GM12878 (cell line): ENCODE data around the gene DCC. TPM values are rescaled to one million over a fixed set of nuclear protein-coding genes. Genes with fewer than 3 reads are reported as not detected.

Experiments
- ATAC-seq: fragments of 200-7000 bp; cut with Tn5 transposase; 3 replicates; pipeline ENCODE4 v1.9.1; 2020; ENCODE audit warnings: mild to moderate bottlenecking, moderate library complexity
- BruUV-seq: library from RNA; stranded (reverse); fragments of 400-500 nt; replicated peaks from 2 replicates; lab custom pipeline; 2021; lab: Mats Ljungman, UMichigan
- CTCF ChIA-PET: fragments of 300-600 bp; sonication (Branson Sonifier 250); formaldehyde crosslinking; extraction: SDS; loops from one replicate; lab custom pipeline; 2021; ENCODE audit warnings: inconsistent platforms; lab: Yijun Ruan, JAX
- POLR2A ChIA-PET: fragments of 350-600 bp; formaldehyde crosslinking; extraction: SDS; loops from one replicate; lab custom pipeline; 2021; ENCODE audit warnings: inconsistent platforms; lab: Charles Lee
- RAD21 ChIA-PET: fragments of 300-600 bp; sonication (Branson Sonifier 250); formaldehyde crosslinking; loops from one replicate; lab custom pipeline; 2023; ENCODE audit warnings: antibody characterized with exemption; ENCODE audit not compliant: unreplicated experiment; lab: Charles Lee
- SMC1A ChIA-PET: fragments of 300-600 bp; sonication (Branson Sonifier 250); formaldehyde crosslinking; loops from one replicate; lab custom pipeline; 2023; ENCODE audit not compliant: unreplicated experiment, uncharacterized antibody; lab: Charles Lee
- DNase-seq: peaks from one replicate; pipeline ENCODE4 v3.0.0-alpha.2; 2011; ENCODE audit warnings: low read depth, low spot score
- FAIRE-seq: peaks from 3 replicates; lab custom pipeline; 2011; peaks lifted over from hg19 to GRCh38; lab: Jason Lieb, UNC
- H2AFZ ChIP-seq: 2 replicates; pipeline ENCODE4 v1.6.0; 2011; ENCODE audit warnings: low read depth, low read length, control low read depth; ENCODE audit not compliant: control insufficient read depth
- H3K27ac ChIP-seq: 2 replicates; pipeline ENCODE4 v1.5.1; 2011; ENCODE audit warnings: control low read depth; ENCODE audit not compliant: control insufficient read depth, insufficient read depth
- H3K27me3 ChIP-seq, 2 experiments: replicated peaks in 1 of 2; 2 replicates each; pipeline versions ENCODE4 v1.6.0 to v1.6.1; 2011; ENCODE audit warnings: low read length in 1 of 2; ENCODE audit not compliant: control insufficient read depth in 2 of 2, insufficient read depth in 2 of 2
- H3K36me3 ChIP-seq, 2 experiments: 2 replicates each; pipeline ENCODE4 v1.5.1; 2011; ENCODE audit warnings: low read length in 1 of 2; ENCODE audit not compliant: control insufficient read depth in 2 of 2, insufficient read depth in 2 of 2
- H3K4me1 ChIP-seq: 2 replicates; pipeline ENCODE4 v1.6.1; 2011; ENCODE audit warnings: mild to moderate bottlenecking, low read length, moderate library complexity, mixed read lengths; ENCODE audit not compliant: control insufficient read depth, insufficient read depth
- H3K4me2 ChIP-seq: 2 replicates; pipeline ENCODE4 v1.6.0; 2011; ENCODE audit warnings: control low read depth; ENCODE audit not compliant: control insufficient read depth, insufficient read depth
- H3K4me3 ChIP-seq: fragments of 200-600 bp; sonication (generic); 2 replicates; pipeline ENCODE4 v1.5.1; 2016
- H3K79me2 ChIP-seq: 2 replicates; pipeline ENCODE4 v1.6.0; 2011; ENCODE audit warnings: low read length; ENCODE audit not compliant: control insufficient read depth, insufficient read depth
- H3K9ac ChIP-seq: 2 replicates; pipeline ENCODE4 v1.8.0; 2011; ENCODE audit warnings: low read length, control low read depth, mixed read lengths; ENCODE audit not compliant: control insufficient read depth, insufficient read depth
- H3K9me3 ChIP-seq: replicated peaks from 3 replicates; pipeline ENCODE4 v1.5.1; 2011; ENCODE audit warnings: mild to moderate bottlenecking, low read length; ENCODE audit not compliant: control insufficient read depth, insufficient read depth
- H4K20me1 ChIP-seq: 2 replicates; pipeline ENCODE4 v1.6.0; 2011; ENCODE audit not compliant: control insufficient read depth, insufficient read depth
- FOXK2 ChIP-seq: fragments of 450-650 bp; IDR thresholded peaks from 2 replicates; pipeline ENCODE4 v1.6.1; 2017; ENCODE audit warnings: mild to moderate bottlenecking, moderate library complexity
- MEF2B ChIP-seq: fragments of 450-650 bp; IDR thresholded peaks from 2 replicates; pipeline ENCODE4 v1.6.1; 2018; ENCODE audit warnings: mild to moderate bottlenecking, moderate library complexity; ENCODE audit not compliant: partially characterized antibody, poor library complexity, severe bottlenecking
- NR2C2 ChIP-seq: IDR thresholded peaks from 2 replicates; pipeline ENCODE4 v1.6.1; 2011; ENCODE audit warnings: borderline replicate concordance, low read depth; ENCODE audit not compliant: control insufficient read depth, insufficient read length
- POLR2AphosphoS2 ChIP-seq: IDR thresholded peaks from 2 replicates; pipeline ENCODE4 v1.6.1; 2011; ENCODE audit warnings: low read depth, mild to moderate bottlenecking, low read length, improper control_type of control experiment, moderate library complexity
- POLR2AphosphoS5 ChIP-seq: IDR thresholded peaks from 2 replicates; pipeline ENCODE4 v1.6.1; 2011; ENCODE audit warnings: mild to moderate bottlenecking, low read length, inconsistent platforms
- RAD51 ChIP-seq: fragments of 450-650 bp; IDR thresholded peaks from 2 replicates; pipeline ENCODE4 v1.6.1; 2016; ENCODE audit warnings: moderate library complexity, mild to moderate bottlenecking, inconsistent platforms
- RBBP5 ChIP-seq: fragments of 200-600 bp; sonication (generic); conservative IDR thresholded peaks from 2 replicates; pipeline ENCODE4 v1.6.1; 2016
- SIX5 ChIP-seq: IDR thresholded peaks from 2 replicates; pipeline ENCODE4 v1.6.1; 2011; ENCODE audit warnings: mild to moderate bottlenecking, low read depth, low read length, moderate library complexity; ENCODE audit not compliant: severe bottlenecking
- SMAD1 ChIP-seq: fragments of 450-650 bp; IDR thresholded peaks from 2 replicates; pipeline ENCODE4 v1.6.1; 2018; ENCODE audit warnings: mild to moderate bottlenecking, low read depth; ENCODE audit not compliant: partially characterized antibody
- SMC3 ChIP-seq: IDR thresholded peaks from 2 replicates; pipeline ENCODE4 v1.6.1; 2011; ENCODE audit warnings: low read length, improper control_type of control experiment, borderline replicate concordance
- SREBF1 ChIP-seq: IDR thresholded peaks from 2 replicates; pipeline ENCODE4 v1.6.1; 2012; ENCODE audit warnings: mild to moderate bottlenecking, low read length
- ZNF217 ChIP-seq: fragments of 450-650 bp; IDR thresholded peaks from 2 replicates; pipeline ENCODE4 v1.6.1; 2017; ENCODE audit warnings: antibody characterized with exemption, mild to moderate bottlenecking
- ZNF622 ChIP-seq: fragments of 450-650 bp; IDR thresholded peaks from 2 replicates; pipeline ENCODE4 v1.6.1; 2017; ENCODE audit warnings: mild to moderate bottlenecking, inconsistent platforms
- WGBS: methylation state at CpG from one replicate; pipeline ENCODE4 v1.1.6; 2016; ENCODE audit warnings: low lambda C conversion rate; ENCODE audit not compliant: insufficient replicate concordance, insufficient coverage; ENCODE audit errors: missing lambda C conversion rate; 5-methylcytosine and 5-hydroxymethylcytosine counted together
- in situ Hi-C: fragments of 300-500 bp; cut with MboI; formaldehyde crosslinking; loops from 9 replicates; pipeline ENCODE4 v1.14.3; 2018; ENCODE audit warnings: mixed read lengths
- intact Hi-C: fragments of 100-400 bp; cut with micrococcal nuclease; formaldehyde crosslinking; loops from one replicate; pipeline ENCODE4 v1.14.2; 2022; ENCODE audit not compliant: unreplicated experiment
- polyA plus RNA-seq, 11 experiments: library from polyadenylated mRNA; depleted of rRNA in 4 of 11; unstranded in 6 of 11; stranded (reverse) in 5 of 11; fragments of >200 nt; fragmentation: Nextera tagmentation in 4 of 11; fragmentation: Illumina TruSeq in 1 of 11; extraction: Ambion mirVana in 4 of 11; extraction: Trizol in 1 of 11; gene quantifications; 1 replicate in 1 of 11; 2 replicates in 10 of 11; pipeline versions ENCODE4 v1.2.1 to v1.2.3, GENCODE V29; 2011 to 2016; ENCODE audit warnings: inconsistent platforms in 2 of 11, missing spikeins in 2 of 11, low read depth in 1 of 11
- total RNA-seq, 4 experiments: library from RNA; depleted of rRNA in 3 of 4; stranded (reverse); fragments of >200 nt in 3 of 4; fragmentation: Illumina TruSeq in 1 of 4; extraction: Trizol in 1 of 4; gene quantifications; 2 replicates each; pipeline versions ENCODE4 v1.2.1 to v1.2.3, GENCODE V29; 2013 to 2021
- TF ChIP-seq, protein P1 (sequence below): fragments of 150-350 bp; IDR thresholded peaks from 2 replicates; pipeline ENCODE4 v1.6.1; 2016; ENCODE audit warnings: low read depth, low read length
- TF ChIP-seq, protein P2 (sequence below): IDR thresholded peaks from 2 replicates; pipeline ENCODE4 v1.6.1; 2011; ENCODE audit warnings: low read depth, low read length, improper control_type of control experiment, borderline replicate concordance
- TF ChIP-seq, protein P3 (sequence below): fragments of 450-650 bp; IDR thresholded peaks from 2 replicates; pipeline ENCODE4 v1.6.1; 2017; ENCODE audit warnings: borderline replicate concordance
- TF ChIP-seq, protein P4 (sequence below): fragments of 450-650 bp; formaldehyde crosslinking; IDR thresholded peaks from 2 replicates; pipeline ENCODE4 v1.4.0; 2020; ENCODE audit warnings: mild to moderate bottlenecking, moderate library complexity

The DCC gene
- total and polyA plus RNA-seq, 10 of the 15 experiments (the other 5 are each of a cell fraction or from before 2014, with no cell fraction given): 0.01 TPM; not detected in 9

DNA sequence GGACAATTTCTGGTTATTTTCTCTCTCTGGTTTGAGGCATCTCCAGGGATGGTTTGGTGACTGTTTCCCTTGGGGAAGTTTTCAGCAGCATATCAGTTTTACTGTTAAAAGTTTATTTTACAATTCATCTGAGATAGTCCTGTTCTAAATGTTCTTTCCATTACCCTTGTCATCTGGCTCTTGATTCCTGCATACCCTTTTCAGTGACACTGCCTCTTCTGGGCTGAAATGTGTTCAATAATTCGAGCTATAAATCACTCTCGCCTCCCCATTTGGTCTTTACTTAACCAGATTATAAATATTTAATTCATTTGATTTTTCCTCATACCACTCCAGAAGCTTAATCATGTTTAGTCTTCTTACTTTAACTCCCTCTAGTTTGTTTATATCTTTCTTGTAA is 9.5 kb downstream of the DCC start:
- ATAC-seq: no peak
- Histone ChIP-seq H3K9me3 (no peaks in the 10 kb centered on the region), H3K27ac (no peak overlapping the region), H3K27me3 (no peaks in the 10 kb centered on the region; a peak in 1 of 4 replicates), H3K4me1 (no peaks in the 10 kb centered on the region), H3K36me3 (no peaks in the 10 kb centered on the region), H4K20me1 (no peaks in the 10 kb centered on the region)
- RAD21 ChIA-PET: no interaction called here
- 0% methylated on average over 2 of the region's 2 CpGs for WGBS
- no peak for DNase-seq
- CTCF ChIA-PET: no interaction called here
- no peak for TF ChIP-seq ZNF217
- no peak for TF ChIP-seq POLR2AphosphoS5
- TF ChIP-seq ZNF622: no peak
- TF ChIP-seq NR2C2: no peak
- TF ChIP-seq SIX5: no peak
- TF ChIP-seq SMAD1: no peak
- no peak for TF ChIP-seq RBBP5
- TF ChIP-seq RAD51: no peak
- TF ChIP-seq, protein P1, sequence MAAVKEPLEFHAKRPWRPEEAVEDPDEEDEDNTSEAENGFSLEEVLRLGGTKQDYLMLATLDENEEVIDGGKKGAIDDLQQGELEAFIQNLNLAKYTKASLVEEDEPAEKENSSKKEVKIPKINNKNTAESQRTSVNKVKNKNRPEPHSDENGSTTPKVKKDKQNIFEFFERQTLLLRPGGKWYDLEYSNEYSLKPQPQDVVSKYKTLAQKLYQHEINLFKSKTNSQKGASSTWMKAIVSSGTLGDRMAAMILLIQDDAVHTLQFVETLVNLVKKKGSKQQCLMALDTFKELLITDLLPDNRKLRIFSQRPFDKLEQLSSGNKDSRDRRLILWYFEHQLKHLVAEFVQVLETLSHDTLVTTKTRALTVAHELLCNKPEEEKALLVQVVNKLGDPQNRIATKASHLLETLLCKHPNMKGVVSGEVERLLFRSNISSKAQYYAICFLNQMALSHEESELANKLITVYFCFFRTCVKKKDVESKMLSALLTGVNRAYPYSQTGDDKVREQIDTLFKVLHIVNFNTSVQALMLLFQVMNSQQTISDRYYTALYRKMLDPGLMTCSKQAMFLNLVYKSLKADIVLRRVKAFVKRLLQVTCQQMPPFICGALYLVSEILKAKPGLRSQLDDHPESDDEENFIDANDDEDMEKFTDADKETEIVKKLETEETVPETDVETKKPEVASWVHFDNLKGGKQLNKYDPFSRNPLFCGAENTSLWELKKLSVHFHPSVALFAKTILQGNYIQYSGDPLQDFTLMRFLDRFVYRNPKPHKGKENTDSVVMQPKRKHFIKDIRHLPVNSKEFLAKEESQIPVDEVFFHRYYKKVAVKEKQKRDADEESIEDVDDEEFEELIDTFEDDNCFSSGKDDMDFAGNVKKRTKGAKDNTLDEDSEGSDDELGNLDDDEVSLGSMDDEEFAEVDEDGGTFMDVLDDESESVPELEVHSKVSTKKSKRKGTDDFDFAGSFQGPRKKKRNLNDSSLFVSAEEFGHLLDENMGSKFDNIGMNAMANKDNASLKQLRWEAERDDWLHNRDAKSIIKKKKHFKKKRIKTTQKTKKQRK: no peak
- TF ChIP-seq, protein P2, sequence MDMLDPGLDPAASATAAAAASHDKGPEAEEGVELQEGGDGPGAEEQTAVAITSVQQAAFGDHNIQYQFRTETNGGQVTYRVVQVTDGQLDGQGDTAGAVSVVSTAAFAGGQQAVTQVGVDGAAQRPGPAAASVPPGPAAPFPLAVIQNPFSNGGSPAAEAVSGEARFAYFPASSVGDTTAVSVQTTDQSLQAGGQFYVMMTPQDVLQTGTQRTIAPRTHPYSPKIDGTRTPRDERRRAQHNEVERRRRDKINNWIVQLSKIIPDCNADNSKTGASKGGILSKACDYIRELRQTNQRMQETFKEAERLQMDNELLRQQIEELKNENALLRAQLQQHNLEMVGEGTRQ: no peak
- TF ChIP-seq SMC3: no peak
- TF ChIP-seq, protein P3, sequence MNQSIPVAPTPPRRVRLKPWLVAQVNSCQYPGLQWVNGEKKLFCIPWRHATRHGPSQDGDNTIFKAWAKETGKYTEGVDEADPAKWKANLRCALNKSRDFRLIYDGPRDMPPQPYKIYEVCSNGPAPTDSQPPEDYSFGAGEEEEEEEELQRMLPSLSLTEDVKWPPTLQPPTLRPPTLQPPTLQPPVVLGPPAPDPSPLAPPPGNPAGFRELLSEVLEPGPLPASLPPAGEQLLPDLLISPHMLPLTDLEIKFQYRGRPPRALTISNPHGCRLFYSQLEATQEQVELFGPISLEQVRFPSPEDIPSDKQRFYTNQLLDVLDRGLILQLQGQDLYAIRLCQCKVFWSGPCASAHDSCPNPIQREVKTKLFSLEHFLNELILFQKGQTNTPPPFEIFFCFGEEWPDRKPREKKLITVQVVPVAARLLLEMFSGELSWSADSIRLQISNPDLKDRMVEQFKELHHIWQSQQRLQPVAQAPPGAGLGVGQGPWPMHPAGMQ: no peak
- TF ChIP-seq SREBF1: no peak
- TF ChIP-seq MEF2B: no peak
- no peak for TF ChIP-seq POLR2AphosphoS2
- TF ChIP-seq, protein P4, sequence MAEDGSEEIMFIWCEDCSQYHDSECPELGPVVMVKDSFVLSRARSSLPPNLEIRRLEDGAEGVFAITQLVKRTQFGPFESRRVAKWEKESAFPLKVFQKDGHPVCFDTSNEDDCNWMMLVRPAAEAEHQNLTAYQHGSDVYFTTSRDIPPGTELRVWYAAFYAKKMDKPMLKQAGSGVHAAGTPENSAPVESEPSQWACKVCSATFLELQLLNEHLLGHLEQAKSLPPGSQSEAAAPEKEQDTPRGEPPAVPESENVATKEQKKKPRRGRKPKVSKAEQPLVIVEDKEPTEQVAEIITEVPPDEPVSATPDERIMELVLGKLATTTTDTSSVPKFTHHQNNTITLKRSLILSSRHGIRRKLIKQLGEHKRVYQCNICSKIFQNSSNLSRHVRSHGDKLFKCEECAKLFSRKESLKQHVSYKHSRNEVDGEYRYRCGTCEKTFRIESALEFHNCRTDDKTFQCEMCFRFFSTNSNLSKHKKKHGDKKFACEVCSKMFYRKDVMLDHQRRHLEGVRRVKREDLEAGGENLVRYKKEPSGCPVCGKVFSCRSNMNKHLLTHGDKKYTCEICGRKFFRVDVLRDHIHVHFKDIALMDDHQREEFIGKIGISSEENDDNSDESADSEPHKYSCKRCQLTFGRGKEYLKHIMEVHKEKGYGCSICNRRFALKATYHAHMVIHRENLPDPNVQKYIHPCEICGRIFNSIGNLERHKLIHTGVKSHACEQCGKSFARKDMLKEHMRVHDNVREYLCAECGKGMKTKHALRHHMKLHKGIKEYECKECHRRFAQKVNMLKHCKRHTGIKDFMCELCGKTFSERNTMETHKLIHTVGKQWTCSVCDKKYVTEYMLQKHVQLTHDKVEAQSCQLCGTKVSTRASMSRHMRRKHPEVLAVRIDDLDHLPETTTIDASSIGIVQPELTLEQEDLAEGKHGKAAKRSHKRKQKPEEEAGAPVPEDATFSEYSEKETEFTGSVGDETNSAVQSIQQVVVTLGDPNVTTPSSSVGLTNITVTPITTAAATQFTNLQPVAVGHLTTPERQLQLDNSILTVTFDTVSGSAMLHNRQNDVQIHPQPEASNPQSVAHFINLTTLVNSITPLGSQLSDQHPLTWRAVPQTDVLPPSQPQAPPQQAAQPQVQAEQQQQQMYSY (CRISPR knock-in tag): no peak
- no peak for TF ChIP-seq FOXK2
- TF ChIP-seq, all 136 proteins: peak for 0
- SMC1A ChIA-PET: interaction anchor here (0.7 kb wide), 1 partner anchor 46 kb away, joined by 3 read pairs; no protein-coding TSS in a partner anchor
- Histone ChIP-seq H3K4me3 (no peak overlapping the region), H3K79me2 (no peaks in the 10 kb centered on the region), H2AFZ (no peak overlapping the region), H3K9ac (no peak overlapping the region), H3K4me2 (no peak overlapping the region)
- no TSS peak for BruUV-seq
- FAIRE-seq: no peak
- in situ Hi-C loops: no loop called here
- intact Hi-C loops: no loop called here
- POLR2A ChIA-PET: no interaction called here
